A549 (cell line): ENCODE results near the gene LGR4. TPM values are rescaled to one million over a fixed set of nuclear protein-coding genes. Genes with fewer than 3 reads are reported as not detected.

Experiments
- ATAC-seq, 2 experiments: fragments of 200-7000 bp in 1 of 2; fragments of >200 bp in 1 of 2; cut with Nextera tagmentation in 1 of 2; cut with Tn5 transposase in 1 of 2; 3 replicates each; pipeline versions ENCODE4 v1.8.0 to v1.9.1; 2018 to 2020; ENCODE audit warnings: mild to moderate bottlenecking in 1 of 2, moderate library complexity in 1 of 2
- CTCF ChIA-PET: fragments of 300-600 bp; sonication (Branson Sonifier 250); formaldehyde crosslinking; extraction: SDS; loops from one replicate; lab custom pipeline; 2021; ENCODE audit warnings: antibody characterized with exemption, inconsistent platforms; lab: Yijun Ruan, JAX
- POLR2A ChIA-PET: fragments of 350-600 bp; formaldehyde crosslinking; extraction: SDS; loops from one replicate; lab custom pipeline; 2021; ENCODE audit warnings: antibody characterized with exemption, inconsistent platforms; lab: Yijun Ruan, JAX
- DNase-seq, 2 experiments: peaks; one replicate each; pipeline versions ENCODE4 v3.0.0 to v3.0.0-alpha.2; 2011 to 2016; ENCODE audit warnings: low read depth in 1 of 2, low spot score in 1 of 2
- FAIRE-seq: peaks from 2 replicates; lab custom pipeline; 2011; peaks lifted over from hg19 to GRCh38; lab: Jason Lieb, UNC
- H3K27ac ChIP-seq, 2 experiments: fragments of >200 bp; sonication (Bioruptor Twin); formaldehyde crosslinking; 3 replicates each; pipeline ENCODE4 v1.5.1; 2016 to 2017
- H3K4me1 ChIP-seq: fragments of >200 bp; sonication (Bioruptor Twin); formaldehyde crosslinking; 3 replicates; pipeline ENCODE4 v1.6.1; 2016
- H3K4me2 ChIP-seq: fragments of >200 bp; sonication (Bioruptor Twin); formaldehyde crosslinking; 3 replicates; pipeline ENCODE4 v1.6.1; 2016
- H3K4me3 ChIP-seq: fragments of >200 bp; sonication (Bioruptor Twin); formaldehyde crosslinking; 3 replicates; pipeline ENCODE4 v1.5.1; 2016
- H3K9me3 ChIP-seq: fragments of >200 bp; sonication (Bioruptor Twin); formaldehyde crosslinking; 3 replicates; pipeline ENCODE4 v1.6.1; 2016
- BHLHE40 ChIP-seq: IDR thresholded peaks from 2 replicates; pipeline ENCODE4 v1.6.1; 2012; ENCODE audit warnings: low read depth, low read length, inconsistent platforms
- CBX2 ChIP-seq: fragments of 200-600 bp; sonication (generic); IDR thresholded peaks from 2 replicates; pipeline ENCODE4 v1.6.1; 2016; ENCODE audit warnings: low read depth, mild to moderate bottlenecking, borderline replicate concordance
- CBX8 ChIP-seq: fragments of 200-600 bp; sonication (generic); IDR thresholded peaks from 2 replicates; pipeline ENCODE4 v1.6.1; 2016
- CHD2 ChIP-seq: fragments of 150-350 bp; IDR thresholded peaks from 2 replicates; pipeline ENCODE4 v1.6.1; 2014; ENCODE audit warnings: low read length; ENCODE audit not compliant: partially characterized antibody
- CHD4 ChIP-seq: fragments of 200-600 bp; sonication (generic); IDR thresholded peaks from 2 replicates; pipeline ENCODE4 v1.6.1; 2016; ENCODE audit warnings: antibody characterized with exemption, mild to moderate bottlenecking, borderline replicate concordance
- ESRRA ChIP-seq: fragments of 150-350 bp; IDR thresholded peaks from 2 replicates; pipeline ENCODE4 v1.6.1; 2014; ENCODE audit warnings: mild to moderate bottlenecking, low read length, borderline replicate concordance
- FOSB ChIP-seq: fragments of 250-450 bp; sonication (Bioruptor Pico); IDR thresholded peaks from 2 replicates; pipeline ENCODE4 v1.5.0; 2020; ENCODE audit warnings: mild to moderate bottlenecking, moderate library complexity
- GATA3 ChIP-seq: IDR thresholded peaks from 2 replicates; pipeline ENCODE4 v1.6.1; 2012; ENCODE audit warnings: borderline replicate concordance
- HDAC2 ChIP-seq: fragments of 200-600 bp; sonication (generic); IDR thresholded peaks from 2 replicates; pipeline ENCODE4 v1.6.1; 2016
- HEYL ChIP-seq: fragments of 250-450 bp; sonication (Bioruptor Pico); IDR thresholded peaks from 2 replicates; pipeline ENCODE4 v1.8.0; 2021; ENCODE audit warnings: mild to moderate bottlenecking, moderate library complexity
- JUN ChIP-seq, 2 experiments: fragments of >200 bp; sonication (Bioruptor Twin); formaldehyde crosslinking; IDR thresholded peaks; 2 replicates in 1 of 2; 3 replicates in 1 of 2; pipeline ENCODE4 v1.6.1; 2016 to 2017
- MAFK ChIP-seq: fragments of 450-650 bp; IDR thresholded peaks from 2 replicates; pipeline ENCODE4 v1.6.1; 2014; ENCODE audit not compliant: partially characterized antibody
- MAX ChIP-seq: IDR thresholded peaks from 2 replicates; pipeline ENCODE4 v1.6.1; 2012
- MAZ ChIP-seq: fragments of 150-350 bp; IDR thresholded peaks from 2 replicates; pipeline ENCODE4 v1.6.1; 2014; ENCODE audit warnings: antibody characterized with exemption, low read depth, low read length, borderline replicate concordance
- NFE2L2 ChIP-seq: fragments of 150-350 bp; conservative IDR thresholded peaks from 2 replicates; pipeline ENCODE4 v1.6.1; 2014; ENCODE audit warnings: low read length
- NPAS2 ChIP-seq: fragments of 250-450 bp; sonication (Bioruptor Pico); IDR thresholded peaks from 2 replicates; pipeline ENCODE4 v1.8.0; 2022; ENCODE audit warnings: mild to moderate bottlenecking, moderate library complexity, borderline replicate concordance
- NR3C1 ChIP-seq: fragments of >200 bp; sonication (Bioruptor Twin); formaldehyde crosslinking; IDR thresholded peaks from 3 replicates; pipeline ENCODE4 v1.6.1; 2017
- RNF2 ChIP-seq: fragments of 200-600 bp; sonication (generic); IDR thresholded peaks from 2 replicates; pipeline ENCODE4 v1.6.1; 2016; ENCODE audit warnings: low read depth, mild to moderate bottlenecking, antibody characterized with exemption, moderate library complexity, borderline replicate concordance
- SREBF2 ChIP-seq: fragments of 450-650 bp; IDR thresholded peaks from 2 replicates; pipeline ENCODE4 v1.6.1; 2014; ENCODE audit warnings: mild to moderate bottlenecking, moderate library complexity
- WGBS: methylation state at CpG from one replicate; pipeline ENCODE4 v1.1.6; 2017; ENCODE audit errors: missing lambda C conversion rate; 5-methylcytosine and 5-hydroxymethylcytosine counted together
- polyA plus RNA-seq, 4 experiments: library from polyadenylated mRNA; depleted of rRNA in 3 of 4; stranded (reverse); fragments of >200 nt; fragmentation: RNase III in 1 of 4; extraction: RNeasy Plus Mini Kit Qiagen cat#74134 plus additional on column Dnase treatment in 1 of 4; gene quantifications; 2 replicates in 3 of 4; 3 replicates in 1 of 4; pipeline ENCODE4 v1.2.3, GENCODE V29; 2011 to 2017
- TF ChIP-seq, protein P1 (sequence below): IDR thresholded peaks from 2 replicates; pipeline ENCODE4 v1.6.1; 2012; ENCODE audit warnings: low read depth, borderline replicate concordance
- TF ChIP-seq, protein P2 (sequence below): fragments of >200 bp; sonication (Bioruptor Twin); formaldehyde crosslinking; IDR thresholded peaks from 3 replicates; pipeline ENCODE4 v1.6.1; 2016
- TF ChIP-seq, protein P3 (sequence below): IDR thresholded peaks from 2 replicates; pipeline ENCODE4 v1.6.1; 2012
- TF ChIP-seq, protein P4 (sequence below): fragments of >200 bp; sonication (Bioruptor Twin); formaldehyde crosslinking; IDR thresholded peaks from 2 replicates; pipeline ENCODE4 v1.6.1; 2016

The LGR4 gene
- polyA plus RNA-seq, 2 of the 4 experiments (the other 2 are of a cell fraction), result 41.2 to 130 TPM

GRCh38 chr11:27512238-27512637, 39.6 kb upstream of the LGR4 start:
- FAIRE-seq (peak; percentile 39), DNase-seq (no peak), ATAC-seq (no peak)
- ChIA-PET POLR2A (no interaction called here), CTCF (no interaction called here)
- H3K4me2 ChIP-seq, result no peak overlapping the region
- no peaks in the 10 kb centered on the region for H3K9me3 ChIP-seq
- H3K4me1 ChIP-seq, result peaks cover 5% of the 10 kb centered on the region; the same call in 2 of the 3 replicates
- H3K4me3 ChIP-seq, result no peak overlapping the region
- no peak overlapping the region for H3K27ac ChIP-seq
- TF ChIP-seq HEYL (CRISPR knock-in tag) (no peak), CBX2 (no peak), SREBF2 (no peak), MAFK (no peak), NPAS2 (no peak), HDAC2 (no peak)
- TF ChIP-seq, protein P1, sequence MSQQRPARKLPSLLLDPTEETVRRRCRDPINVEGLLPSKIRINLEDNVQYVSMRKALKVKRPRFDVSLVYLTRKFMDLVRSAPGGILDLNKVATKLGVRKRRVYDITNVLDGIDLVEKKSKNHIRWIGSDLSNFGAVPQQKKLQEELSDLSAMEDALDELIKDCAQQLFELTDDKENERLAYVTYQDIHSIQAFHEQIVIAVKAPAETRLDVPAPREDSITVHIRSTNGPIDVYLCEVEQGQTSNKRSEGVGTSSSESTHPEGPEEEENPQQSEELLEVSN, result no peak
- TF ChIP-seq, protein P2, sequence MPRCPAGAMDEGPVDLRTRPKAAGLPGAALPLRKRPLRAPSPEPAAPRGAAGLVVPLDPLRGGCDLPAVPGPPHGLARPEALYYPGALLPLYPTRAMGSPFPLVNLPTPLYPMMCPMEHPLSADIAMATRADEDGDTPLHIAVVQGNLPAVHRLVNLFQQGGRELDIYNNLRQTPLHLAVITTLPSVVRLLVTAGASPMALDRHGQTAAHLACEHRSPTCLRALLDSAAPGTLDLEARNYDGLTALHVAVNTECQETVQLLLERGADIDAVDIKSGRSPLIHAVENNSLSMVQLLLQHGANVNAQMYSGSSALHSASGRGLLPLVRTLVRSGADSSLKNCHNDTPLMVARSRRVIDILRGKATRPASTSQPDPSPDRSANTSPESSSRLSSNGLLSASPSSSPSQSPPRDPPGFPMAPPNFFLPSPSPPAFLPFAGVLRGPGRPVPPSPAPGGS, result no peak
- TF ChIP-seq, all 56 proteins: peak for 0
- whole genome bisulfite sequencing, result 66% methylated on average over 3 of the region's 3 CpGs

GRCh38 chr11:27509908-27510307, 37.3 kb upstream of the LGR4 start:
- peaks cover 13% of the 10 kb centered on the region for H3K4me1 ChIP-seq
- H3K9me3 ChIP-seq, result no peaks in the 10 kb centered on the region
- DNase-seq, result no peak
- H3K4me3 ChIP-seq, result no peak overlapping the region
- no peak for FAIRE-seq
- H3K4me2 ChIP-seq, result no peak overlapping the region
- CTCF ChIA-PET, result interaction anchor here (0.7 to 1.2 kb wide), 2 partner anchors 9 to 10 kb away, joined by 3 read pairs; no protein-coding TSS in a partner anchor
- POLR2A ChIA-PET, result no interaction called here
- no peak overlapping the region for H3K27ac ChIP-seq
- ATAC-seq, result no peak
- WGBS, result 93% methylated on average over 4 of the region's 4 CpGs
- TF ChIP-seq CBX8 (no peak), RNF2 (no peak), GATA3 (no peak), NPAS2 (no peak), JUN (IDR thresholded peaks at IDR 0.05) (no peak), ESRRA (no peak), FOSB (CRISPR knock-in tag) (no peak), CHD2 (no peak), NR3C1 (no peak), MAZ (no peak), NFE2L2 (no peak), BHLHE40 (no peak), MAX (no peak), CHD4 (no peak)
- TF ChIP-seq, protein P3, sequence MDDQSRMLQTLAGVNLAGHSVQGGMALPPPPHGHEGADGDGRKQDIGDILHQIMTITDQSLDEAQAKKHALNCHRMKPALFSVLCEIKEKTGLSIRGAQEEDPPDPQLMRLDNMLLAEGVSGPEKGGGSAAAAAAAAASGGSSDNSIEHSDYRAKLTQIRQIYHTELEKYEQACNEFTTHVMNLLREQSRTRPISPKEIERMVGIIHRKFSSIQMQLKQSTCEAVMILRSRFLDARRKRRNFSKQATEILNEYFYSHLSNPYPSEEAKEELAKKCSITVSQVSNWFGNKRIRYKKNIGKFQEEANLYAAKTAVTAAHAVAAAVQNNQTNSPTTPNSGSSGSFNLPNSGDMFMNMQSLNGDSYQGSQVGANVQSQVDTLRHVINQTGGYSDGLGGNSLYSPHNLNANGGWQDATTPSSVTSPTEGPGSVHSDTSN, result no peak
- TF ChIP-seq, protein P4, sequence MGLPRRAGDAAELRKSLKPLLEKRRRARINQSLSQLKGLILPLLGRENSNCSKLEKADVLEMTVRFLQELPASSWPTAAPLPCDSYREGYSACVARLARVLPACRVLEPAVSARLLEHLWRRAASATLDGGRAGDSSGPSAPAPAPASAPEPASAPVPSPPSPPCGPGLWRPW, result no peak
- TF ChIP-seq, protein P1, result no peak
- TF ChIP-seq, all 56 proteins: peak for 0
